GF-D8 (cell line): ENCODE data around the gene OAS3.
"Not testable (repeated sequence)": the region's sequence is repeated elsewhere in the genome, so short reads cannot be mapped to it uniquely, and the experiment has no call there.

ENCODE experiments used
- DNase-seq: peaks from one replicate; lab custom pipeline; 2025; lab: John Stamatoyannopoulos, UW

OAS3 gene, protein sequence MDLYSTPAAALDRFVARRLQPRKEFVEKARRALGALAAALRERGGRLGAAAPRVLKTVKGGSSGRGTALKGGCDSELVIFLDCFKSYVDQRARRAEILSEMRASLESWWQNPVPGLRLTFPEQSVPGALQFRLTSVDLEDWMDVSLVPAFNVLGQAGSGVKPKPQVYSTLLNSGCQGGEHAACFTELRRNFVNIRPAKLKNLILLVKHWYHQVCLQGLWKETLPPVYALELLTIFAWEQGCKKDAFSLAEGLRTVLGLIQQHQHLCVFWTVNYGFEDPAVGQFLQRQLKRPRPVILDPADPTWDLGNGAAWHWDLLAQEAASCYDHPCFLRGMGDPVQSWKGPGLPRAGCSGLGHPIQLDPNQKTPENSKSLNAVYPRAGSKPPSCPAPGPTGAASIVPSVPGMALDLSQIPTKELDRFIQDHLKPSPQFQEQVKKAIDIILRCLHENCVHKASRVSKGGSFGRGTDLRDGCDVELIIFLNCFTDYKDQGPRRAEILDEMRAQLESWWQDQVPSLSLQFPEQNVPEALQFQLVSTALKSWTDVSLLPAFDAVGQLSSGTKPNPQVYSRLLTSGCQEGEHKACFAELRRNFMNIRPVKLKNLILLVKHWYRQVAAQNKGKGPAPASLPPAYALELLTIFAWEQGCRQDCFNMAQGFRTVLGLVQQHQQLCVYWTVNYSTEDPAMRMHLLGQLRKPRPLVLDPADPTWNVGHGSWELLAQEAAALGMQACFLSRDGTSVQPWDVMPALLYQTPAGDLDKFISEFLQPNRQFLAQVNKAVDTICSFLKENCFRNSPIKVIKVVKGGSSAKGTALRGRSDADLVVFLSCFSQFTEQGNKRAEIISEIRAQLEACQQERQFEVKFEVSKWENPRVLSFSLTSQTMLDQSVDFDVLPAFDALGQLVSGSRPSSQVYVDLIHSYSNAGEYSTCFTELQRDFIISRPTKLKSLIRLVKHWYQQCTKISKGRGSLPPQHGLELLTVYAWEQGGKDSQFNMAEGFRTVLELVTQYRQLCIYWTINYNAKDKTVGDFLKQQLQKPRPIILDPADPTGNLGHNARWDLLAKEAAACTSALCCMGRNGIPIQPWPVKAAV

DNA sequence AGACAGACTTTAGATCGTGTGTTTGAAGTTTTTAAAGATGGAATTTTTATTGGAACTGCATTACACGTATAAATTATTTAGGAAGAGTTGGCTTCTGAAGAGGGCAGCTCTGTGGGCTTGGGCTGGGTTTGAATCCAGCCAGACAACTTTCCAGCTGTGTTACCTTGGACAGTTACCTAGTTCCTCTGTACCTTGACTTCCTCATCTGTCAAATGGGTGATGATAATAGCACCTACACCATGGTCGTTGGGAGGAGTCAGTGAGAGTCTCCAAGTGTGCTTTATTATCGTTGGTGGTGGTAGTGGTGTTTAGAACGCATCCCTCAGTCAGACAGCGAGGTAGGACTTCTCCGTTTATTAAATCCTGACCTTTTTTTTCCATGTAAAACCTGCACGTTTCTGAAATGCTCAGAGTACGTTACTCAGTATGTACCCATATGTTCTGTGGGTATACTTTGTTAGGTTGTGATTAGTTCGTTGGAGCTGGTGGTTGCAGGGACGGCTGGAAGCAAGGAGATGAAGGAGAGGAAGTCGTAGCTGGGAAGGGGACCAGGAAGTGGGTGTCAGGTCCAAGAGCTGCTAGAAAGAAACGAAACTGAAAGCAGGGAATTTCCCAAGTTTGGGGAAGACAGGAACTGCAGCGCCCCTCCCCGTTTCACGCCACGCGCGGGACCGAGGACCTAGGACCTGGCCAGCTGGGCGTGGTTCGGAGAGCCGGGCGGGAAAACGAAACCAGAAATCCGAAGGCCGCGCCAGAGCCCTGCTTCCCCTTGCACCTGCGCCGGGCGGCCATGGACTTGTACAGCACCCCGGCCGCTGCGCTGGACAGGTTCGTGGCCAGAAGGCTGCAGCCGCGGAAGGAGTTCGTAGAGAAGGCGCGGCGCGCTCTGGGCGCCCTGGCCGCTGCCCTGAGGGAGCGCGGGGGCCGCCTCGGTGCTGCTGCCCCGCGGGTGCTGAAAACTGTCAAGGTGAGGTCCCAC, at the start of gene OAS3:
Gene OAS3, plus strand, starts transcription at position 734 of the 979 bp plus-strand sequence. Its CDS starts 57 bp downstream, at position 791.
- peak; percentile 27 for DNase-seq

DNA sequence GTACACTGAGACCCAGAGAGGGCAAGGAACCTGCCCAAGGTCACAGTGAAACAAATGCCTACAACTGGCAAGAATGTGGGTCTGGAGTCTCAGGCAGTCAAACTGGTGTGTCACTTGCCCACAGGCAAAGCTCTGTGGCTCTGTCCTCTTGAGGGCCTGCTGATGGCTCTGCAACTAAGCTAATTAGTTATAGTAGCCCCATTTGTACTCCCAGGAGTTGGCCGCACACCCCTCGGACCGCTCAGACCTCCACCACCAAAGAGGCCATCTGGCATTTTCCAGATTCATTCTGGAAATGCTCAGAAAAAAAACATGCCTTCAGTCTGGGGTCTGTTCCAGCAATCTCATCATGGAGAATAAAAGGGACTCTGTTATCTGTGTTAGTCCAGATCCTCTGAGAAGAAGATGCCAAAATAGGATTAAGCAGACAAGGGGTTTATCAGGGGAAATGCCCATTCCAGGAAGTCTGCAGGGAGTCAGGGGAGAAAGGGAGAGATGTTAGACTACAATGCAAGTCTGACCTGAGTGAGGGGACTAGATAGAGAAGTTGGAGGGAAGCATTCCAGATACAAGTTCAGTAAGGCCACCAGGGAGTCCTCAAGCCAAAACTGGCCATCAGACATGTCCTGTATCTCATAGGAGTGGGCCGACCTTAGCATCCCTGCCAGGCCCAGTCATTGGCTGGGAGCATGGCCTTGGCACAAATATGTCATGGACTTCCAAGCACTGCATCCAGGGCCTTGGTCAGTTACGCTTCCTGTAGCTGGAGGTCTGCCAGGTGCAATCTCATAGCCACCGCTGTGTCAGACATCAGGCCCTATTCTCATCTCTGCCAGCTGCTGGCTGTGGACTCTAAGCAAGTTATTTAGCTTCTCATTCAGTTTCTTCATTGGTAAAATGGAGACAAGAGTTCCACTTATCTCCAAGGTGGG, 46.9 kb upstream of the OAS3 start:
- DNase-seq: no peak

DNA sequence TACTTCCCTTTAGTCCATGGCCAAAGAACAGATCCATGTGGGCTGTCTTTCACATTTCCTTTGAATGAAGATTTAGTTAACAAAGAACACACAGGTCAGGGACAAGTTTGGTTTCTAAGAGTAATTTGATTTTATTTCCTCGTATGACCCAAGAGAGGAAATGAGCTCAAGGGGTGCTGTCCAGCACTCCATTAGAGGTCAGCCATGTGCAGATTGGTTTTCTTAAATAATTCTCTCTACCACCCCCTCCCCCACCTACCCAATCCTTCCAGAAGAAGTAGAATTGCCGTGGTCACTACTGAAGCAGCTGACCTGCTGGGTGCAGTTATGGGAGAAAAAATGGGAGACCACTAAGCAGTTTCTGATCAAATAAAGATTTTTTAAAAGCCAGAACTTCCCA, 45.4 kb upstream of the OAS3 start:
- DNase-seq: no peak

DNA sequence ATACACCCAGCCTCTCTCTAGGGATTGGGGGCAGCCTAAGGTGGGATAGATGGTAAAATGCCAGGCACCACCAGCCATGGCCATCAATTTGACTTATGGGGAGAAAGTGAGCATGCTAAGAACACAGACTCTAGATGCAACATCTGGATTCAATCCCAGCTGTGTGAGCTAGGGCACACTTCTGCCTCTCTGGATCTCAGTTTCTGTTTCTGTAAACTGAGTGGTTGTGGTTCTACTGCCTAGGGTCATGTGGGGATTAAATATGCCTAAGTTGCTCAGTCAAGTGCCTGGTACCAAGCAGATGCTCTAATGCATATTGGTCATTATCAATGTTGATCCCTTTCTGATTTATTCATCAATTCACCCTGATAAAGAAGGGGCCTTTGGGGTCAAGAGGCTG, 44.1 kb upstream of the OAS3 start:
- no peak for DNase-seq

DNA sequence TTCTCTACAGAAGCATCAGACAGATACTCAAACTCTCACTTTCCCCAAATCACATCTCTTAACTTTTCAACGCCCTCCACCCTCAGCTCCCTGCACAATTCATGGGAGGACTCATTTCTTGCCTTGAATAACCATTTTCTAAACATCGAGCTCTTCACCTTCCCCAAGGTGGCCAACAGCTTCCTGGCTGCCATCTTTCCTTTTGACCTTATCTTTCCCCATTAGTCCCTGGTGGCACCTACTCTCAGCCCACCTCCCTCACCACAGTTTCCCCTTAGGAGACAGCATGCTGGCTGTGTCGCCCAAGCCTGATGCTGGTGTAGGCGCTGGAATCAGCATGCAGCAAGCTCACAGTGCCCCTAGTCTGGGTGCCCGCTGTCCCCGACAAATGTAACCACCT, 39.9 kb upstream of the OAS3 start:
- DNase-seq: no peak

DNA sequence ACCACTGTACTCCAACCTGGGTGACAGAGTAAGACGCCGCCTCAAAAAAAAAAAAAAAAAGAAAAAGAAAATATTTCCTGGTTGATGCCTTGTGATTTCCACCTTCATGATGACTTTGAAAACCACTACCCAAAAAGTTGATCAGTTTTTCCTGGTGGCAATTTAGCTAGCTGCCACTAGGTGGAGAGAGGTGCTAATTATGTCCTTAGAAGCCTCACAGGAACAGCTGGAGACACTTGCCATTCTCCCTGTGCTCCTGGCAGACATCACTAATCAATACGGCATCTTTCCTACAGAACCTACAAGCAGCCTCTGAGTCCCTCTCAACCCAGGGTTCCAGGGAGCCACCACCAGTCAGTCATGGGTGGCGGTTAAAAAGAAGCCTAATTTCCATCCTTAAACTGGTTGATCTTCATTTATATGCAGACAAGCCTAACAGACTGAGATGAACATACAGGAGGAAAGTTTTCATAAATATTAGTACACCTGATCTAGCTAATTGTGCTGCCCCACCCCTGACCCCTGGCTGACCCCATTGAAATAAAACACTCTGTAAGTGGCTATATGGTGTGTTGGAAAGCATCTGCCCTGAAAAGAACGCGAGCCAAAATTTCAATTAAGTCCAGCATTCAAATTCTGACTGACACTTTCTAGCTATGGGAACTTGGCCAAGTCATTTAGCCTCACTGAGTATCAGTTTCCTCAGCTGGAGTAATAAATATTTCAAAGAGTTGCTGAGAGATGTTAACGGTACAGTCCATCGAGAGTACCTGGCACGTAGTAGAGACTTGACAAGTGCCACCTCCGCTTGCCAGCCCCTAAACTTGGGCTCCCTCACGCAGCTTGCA, 37.8 kb upstream of the OAS3 start:
- peak; percentile 9 for DNase-seq

DNA sequence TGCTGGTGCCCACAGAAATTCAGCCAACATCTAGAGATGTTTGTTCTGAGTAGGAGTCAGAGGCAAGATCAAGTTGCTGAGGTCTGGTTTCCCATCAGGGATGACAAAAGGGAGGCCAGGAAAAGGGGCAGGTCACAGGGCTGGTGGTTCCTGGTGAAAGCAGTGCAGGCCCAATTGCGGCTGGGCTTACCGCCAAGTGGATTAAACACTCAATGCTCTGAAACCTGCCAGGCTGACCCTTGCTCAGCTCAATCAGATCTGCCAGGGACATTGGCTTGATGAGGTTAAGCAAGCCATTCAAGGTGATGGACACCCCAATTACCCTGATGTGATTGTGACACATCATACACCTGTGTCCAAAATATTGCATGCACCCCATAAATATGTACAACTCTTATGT, 37.0 kb upstream of the OAS3 start:
- no peak for DNase-seq

DNA sequence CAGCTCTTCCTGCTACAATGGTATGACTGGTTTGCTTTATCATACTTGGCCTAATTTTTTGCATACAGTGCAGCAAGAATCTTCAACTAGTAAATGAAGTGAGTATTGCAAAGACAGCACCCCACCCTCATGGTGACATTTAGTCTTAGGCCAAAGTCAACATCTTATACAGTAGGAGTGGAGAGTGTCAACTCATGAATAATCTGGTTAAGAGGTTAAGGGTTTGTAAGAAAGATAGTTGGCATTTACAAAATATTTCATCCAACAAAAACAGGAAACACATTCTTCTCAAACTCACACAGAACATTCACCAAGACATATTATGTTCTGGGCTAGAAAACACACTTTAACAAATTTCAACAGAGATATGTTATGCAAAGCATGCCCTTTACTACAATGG, 33.7 kb upstream of the OAS3 start:
- no peak for DNase-seq

DNA sequence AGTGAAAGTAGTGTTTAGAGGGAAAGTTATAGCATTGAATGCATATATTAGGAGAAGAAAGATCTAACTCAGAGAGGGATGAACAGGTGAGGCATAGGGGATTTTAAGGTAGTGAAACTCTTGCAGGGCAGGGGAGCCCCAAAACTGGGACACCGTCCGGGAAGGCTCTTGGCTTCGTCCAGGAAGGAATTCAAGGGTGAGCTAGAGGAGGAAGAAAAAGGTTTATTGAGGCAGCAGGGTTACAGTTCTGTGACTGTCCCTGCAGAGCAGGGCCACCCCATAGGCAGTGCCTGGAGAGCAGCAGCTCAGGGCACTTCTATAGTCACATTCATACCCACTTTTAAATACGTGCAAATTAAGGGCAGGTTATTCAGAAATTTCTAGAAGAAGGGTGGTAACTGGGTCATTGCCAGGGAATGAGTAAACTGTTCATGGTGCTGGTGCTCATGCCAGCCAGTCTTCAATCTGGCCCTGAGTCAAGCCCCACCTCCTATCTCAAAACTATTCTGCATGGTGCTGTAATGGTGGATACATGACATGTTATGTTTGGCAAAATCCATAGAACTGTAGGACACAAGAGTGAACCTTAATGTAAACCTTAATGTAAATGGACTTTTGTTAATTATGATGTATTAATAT, 32.7 kb upstream of the OAS3 start:
- DNase-seq: no peak

DNA sequence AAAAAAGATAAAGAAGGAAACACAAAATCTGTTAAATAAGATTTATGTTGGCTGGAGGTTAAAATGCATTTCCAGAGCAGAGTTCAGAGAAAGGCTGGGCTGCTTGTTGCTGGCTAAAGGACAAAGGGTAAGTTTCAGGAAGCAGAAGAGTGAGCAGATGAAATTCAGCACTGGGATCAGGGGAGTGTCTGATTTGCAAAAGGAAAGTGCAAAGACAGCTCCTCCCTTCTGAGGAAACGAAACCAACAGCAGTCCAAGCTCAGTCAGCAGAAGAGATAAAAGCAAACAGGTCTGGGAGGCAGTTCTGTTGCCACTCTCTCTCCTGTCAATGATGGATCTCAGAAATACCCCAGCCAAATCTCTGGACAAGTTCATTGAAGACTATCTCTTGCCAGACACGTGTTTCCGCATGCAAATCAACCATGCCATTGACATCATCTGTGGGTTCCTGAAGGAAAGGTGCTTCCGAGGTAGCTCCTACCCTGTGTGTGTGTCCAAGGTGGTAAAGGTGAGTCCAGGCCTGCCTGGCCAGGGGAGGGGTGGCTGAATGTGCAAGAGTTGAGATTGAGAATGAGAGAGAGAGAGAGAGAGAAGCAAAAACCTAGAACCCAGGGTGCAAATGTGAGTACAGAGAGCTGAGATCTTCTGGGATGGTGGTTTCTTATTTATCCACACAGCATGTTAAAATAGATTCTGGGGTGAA, 31.4 kb upstream of the OAS3 start, which contains the start of gene OAS1:
Gene OAS1, plus strand, starts transcription at position 251 of the 703 bp plus-strand sequence. Its CDS starts 78 bp downstream, at position 329.
- DNase-seq: peak; percentile 34

DNA sequence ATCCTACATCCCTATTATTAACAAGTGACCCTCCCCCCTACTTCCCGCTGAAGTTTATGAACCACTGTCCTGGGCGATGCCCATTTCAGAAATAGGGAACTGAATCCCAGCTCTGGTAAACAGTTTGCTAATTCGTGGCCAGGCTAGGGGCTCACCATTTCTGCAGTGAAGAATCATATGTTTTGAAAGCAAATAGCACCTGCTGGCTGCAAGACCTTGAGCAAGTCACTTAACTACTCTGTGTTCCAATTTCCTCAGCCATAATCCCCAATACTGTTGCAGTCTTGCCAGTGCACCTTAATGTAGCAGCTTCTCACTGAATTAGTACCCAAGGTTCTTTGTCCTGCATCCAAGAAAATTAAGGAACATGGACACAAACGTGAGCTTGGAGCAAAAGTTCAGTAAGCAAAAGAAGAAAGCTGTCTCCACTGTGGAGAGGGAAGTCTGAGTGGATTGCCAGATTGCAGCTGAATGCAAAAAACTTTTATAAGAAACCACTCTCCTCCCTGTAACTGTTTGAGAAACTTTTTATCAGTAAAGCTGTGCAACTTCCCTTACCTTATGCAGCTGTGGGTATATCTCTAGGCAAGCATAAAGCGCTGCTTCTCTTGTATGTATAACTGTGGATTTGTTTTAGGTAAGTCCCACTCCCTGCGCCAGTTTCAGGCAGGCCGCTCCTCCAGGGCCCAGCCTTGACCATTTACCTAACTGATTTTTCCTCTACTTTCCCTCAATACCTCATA, 30.7 kb upstream of the OAS3 start:
- DNase-seq: no peak

DNA sequence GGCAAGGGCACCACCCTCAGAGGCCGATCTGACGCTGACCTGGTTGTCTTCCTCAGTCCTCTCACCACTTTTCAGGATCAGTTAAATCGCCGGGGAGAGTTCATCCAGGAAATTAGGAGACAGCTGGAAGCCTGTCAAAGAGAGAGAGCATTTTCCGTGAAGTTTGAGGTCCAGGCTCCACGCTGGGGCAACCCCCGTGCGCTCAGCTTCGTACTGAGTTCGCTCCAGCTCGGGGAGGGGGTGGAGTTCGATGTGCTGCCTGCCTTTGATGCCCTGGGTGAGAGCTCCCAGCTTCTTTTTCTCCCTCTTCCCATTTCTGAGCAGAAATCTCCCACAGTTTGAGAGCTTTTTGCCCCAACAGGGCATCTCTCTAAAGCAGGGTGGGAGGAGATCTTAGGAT, 29.7 kb upstream of the OAS3 start:
- DNase-seq: no peak

DNA sequence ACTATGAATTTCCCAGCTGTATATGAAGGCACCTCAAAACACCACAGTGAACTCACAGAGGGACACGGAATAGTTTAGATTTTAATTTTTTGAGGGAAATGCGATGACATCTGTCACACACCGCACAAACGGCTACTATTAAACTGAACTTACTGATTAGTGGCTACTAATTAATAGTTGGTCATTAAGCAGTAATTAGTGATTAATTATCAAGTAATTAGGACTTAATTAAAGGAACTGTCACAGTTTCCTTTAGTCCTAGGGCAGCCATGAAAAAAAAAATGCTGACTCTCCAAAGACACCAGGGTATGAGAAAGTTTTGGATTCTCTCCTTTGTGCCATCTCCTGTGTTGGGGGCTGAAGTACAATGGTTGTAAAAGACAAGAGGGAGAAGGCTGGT, 28.6 kb upstream of the OAS3 start:
- no peak for DNase-seq

DNA sequence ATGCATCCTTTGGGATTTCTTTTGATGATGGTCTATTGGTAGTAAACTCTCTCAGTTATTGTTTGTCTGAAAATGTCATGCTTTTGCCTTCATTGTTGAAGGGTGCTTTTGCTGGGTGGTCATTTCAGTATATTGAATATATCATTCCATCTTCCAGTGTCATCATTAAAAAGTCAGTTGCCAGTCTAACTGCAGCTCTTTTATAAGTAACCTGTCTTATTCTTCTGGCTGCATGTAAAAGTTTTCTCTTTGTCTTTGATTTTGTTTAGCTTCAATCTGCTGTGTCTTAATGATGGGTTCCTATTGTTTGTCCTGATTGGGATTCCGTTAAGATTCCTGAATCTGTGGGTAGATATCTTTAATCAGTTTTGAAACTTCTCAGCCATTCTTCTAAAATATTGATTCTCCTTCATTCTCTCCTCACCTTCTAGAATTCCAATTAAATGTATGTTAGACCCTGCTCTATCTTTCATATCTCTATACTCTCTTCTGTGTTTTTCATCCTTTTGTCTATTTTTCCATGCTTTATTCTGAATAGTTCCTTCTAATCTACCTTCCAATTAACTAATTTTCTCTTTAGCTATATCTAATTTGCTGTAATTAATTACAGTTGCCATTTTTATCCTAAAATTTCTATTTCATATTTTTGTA, 25.1 kb upstream of the OAS3 start:
- DNase-seq: no peak

DNA sequence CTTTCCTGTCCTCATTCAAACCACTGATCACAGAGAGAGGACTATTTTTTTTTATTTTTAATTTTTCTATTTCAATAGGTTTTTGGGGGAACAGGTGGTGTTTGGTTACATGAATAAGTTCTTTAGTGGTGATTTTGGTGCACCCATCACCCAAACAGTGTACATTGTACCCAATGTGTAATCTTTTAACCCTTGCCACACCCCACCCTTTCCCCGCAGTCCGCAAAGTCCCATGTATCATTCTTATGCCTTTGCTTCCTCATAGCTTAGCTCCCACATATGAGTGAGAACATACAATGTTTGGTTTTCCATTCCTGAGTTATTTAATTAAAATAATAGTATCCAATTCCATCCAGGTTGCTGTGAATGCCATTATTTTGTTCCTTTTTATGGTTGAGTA, 24.4 kb upstream of the OAS3 start:
- not testable (repeated sequence) for DNase-seq

DNA sequence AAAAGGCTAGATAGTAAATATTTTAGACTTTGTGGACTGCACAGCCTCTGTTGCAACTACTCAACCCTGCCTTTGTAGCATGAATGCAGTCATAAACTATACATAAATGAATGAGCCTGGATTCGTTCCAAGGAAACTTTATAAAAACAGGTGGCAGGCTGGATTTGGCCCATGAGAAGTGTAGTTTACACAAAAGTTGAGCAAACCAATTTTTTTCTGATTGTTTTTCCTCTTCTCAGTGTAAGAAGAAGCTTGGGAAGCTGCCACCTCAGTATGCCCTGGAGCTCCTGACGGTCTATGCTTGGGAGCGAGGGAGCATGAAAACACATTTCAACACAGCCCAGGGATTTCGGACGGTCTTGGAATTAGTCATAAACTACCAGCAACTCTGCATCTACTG, 22.0 kb upstream of the OAS3 start:
- no peak for DNase-seq

DNA sequence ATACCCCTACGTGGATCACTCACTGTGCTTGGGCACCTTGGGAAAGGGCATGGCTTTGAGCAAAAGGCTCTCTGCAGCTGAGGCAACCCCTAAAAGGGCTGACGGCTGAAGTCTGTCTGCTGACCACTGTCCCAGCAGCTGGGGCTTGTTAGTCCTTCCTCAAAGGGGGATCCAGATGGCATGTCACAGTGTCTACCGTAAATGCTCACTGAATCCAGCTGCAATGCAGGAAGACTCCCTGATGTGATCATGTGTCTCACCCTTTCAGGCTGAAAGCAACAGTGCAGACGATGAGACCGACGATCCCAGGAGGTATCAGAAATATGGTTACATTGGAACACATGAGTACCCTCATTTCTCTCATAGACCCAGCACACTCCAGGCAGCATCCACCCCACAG, 19.2 kb upstream of the OAS3 start:
- no peak for DNase-seq
